ENCODE data around the gene PPP2R3B.

GRCh38 chrX:372856-373640, 13.7 kb downstream of the PPP2R3B start:
- TF ChIP-seq, protein P1, sequence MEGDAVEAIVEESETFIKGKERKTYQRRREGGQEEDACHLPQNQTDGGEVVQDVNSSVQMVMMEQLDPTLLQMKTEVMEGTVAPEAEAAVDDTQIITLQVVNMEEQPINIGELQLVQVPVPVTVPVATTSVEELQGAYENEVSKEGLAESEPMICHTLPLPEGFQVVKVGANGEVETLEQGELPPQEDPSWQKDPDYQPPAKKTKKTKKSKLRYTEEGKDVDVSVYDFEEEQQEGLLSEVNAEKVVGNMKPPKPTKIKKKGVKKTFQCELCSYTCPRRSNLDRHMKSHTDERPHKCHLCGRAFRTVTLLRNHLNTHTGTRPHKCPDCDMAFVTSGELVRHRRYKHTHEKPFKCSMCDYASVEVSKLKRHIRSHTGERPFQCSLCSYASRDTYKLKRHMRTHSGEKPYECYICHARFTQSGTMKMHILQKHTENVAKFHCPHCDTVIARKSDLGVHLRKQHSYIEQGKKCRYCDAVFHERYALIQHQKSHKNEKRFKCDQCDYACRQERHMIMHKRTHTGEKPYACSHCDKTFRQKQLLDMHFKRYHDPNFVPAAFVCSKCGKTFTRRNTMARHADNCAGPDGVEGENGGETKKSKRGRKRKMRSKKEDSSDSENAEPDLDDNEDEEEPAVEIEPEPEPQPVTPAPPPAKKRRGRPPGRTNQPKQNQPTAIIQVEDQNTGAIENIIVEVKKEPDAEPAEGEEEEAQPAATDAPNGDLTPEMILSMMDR (IDR thresholded peaks at IDR 0.05), result no peak
- TF ChIP-seq POLR2A (IDR thresholded peaks at IDR 0.05) (no peak), EP300 (IDR thresholded peaks at IDR 0.05; ENCODE audit: low read depth) (no peak)
